ENCODE data around the gene SMOC1.

DNA sequence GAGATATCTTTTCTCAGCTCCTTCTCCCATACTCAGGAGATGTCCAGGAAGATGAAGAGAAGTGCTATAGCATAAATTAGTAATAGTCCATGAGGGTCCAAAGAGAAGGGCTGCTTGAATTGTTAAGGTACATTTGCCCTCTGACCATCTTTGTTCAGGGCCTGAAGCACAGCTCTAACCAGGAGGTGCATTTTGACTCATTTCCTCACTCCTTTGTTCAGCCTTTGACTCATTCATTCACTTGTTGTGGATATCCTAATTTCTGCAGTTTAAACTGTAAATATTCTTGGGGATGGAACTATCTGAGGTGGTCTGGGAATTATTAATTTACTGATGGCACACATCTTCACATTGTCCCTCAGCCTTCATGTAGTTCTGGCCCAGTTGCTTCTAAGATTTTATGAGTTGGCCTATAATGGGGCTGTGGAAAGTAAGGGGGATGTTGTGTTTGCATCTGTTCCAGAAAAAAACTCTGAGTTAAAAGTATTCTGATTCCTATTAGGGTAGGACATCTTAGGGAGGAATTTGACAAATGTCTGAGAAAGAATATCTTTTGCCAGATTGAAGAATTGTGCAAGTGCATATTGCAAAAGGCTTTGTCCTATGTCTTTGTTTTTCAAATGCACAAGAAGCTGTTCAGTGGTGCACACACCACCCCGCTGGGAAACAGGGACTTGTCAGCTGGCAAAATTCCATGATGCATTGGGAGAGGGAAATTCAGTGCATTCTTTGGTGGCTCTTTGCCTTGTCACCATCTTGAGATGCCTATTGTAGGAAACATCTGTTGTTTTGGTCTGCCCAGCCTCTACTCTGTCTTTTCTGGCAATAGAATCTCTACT is 22.1 kb downstream of the SMOC1 start:
- TF ChIP-seq, protein P1, sequence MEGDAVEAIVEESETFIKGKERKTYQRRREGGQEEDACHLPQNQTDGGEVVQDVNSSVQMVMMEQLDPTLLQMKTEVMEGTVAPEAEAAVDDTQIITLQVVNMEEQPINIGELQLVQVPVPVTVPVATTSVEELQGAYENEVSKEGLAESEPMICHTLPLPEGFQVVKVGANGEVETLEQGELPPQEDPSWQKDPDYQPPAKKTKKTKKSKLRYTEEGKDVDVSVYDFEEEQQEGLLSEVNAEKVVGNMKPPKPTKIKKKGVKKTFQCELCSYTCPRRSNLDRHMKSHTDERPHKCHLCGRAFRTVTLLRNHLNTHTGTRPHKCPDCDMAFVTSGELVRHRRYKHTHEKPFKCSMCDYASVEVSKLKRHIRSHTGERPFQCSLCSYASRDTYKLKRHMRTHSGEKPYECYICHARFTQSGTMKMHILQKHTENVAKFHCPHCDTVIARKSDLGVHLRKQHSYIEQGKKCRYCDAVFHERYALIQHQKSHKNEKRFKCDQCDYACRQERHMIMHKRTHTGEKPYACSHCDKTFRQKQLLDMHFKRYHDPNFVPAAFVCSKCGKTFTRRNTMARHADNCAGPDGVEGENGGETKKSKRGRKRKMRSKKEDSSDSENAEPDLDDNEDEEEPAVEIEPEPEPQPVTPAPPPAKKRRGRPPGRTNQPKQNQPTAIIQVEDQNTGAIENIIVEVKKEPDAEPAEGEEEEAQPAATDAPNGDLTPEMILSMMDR (IDR thresholded peaks at IDR 0.05) = no peak
- no peak for TF ChIP-seq POLR2A (IDR thresholded peaks at IDR 0.05)

Measured in body of pancreas (tissue), 4 donors.